ENCODE data around the gene UROC1. TPM values are rescaled to one million over a fixed set of nuclear protein-coding genes. Genes with fewer than 3 reads are reported as not detected.

The UROC1 gene
- total and polyA plus RNA-seq, 2 of the 13 experiments (the other 11 are each of a cell fraction or from before 2014, with no cell fraction given): 0.71 to 1.3 TPM

- TF ChIP-seq ARHGAP35 (CRISPR knock-in tag; IDR thresholded peaks at IDR 0.05; ENCODE audit: borderline replicate concordance): no peak
- TF ChIP-seq MTA3 (CRISPR knock-in tag; IDR thresholded peaks at IDR 0.05): no peak
- TF ChIP-seq ZNF207 (IDR thresholded peaks at IDR 0.05; ENCODE audit: borderline replicate concordance): no peak
- no peak for TF ChIP-seq ZNF704 (CRISPR knock-in tag; IDR thresholded peaks at IDR 0.05; ENCODE audit: borderline replicate concordance)
- TF ChIP-seq BORCS8-MEF2B (CRISPR knock-in tag; IDR thresholded peaks at IDR 0.05): no peak
- TF ChIP-seq JDP2 (CRISPR knock-in tag; IDR thresholded peaks at IDR 0.05; ENCODE audit: borderline replicate concordance): no peak
- TF ChIP-seq ZFP36 (IDR thresholded peaks at IDR 0.05; ENCODE audit: borderline replicate concordance, low read depth, low read length, partially characterized antibody): no peak
- TF ChIP-seq SMC3 (IDR thresholded peaks at IDR 0.05; ENCODE audit: low read length): no peak
- TF ChIP-seq ZNF878 (CRISPR knock-in tag; IDR thresholded peaks at IDR 0.05): no peak
- TF ChIP-seq ZNF737 (CRISPR knock-in tag; IDR thresholded peaks at IDR 0.05; ENCODE audit: borderline replicate concordance): 0 out of 2 replicates have a peak, but pooled peaks have one; percentile 40
- TF ChIP-seq PRDM4 (CRISPR knock-in tag; IDR thresholded peaks at IDR 0.05; ENCODE audit: borderline replicate concordance): no peak
- TF ChIP-seq ISX (CRISPR knock-in tag; conservative IDR thresholded peaks at IDR 0.05): no peak
- TF ChIP-seq MEIS2 (CRISPR knock-in tag; IDR thresholded peaks at IDR 0.05): 0 out of 2 replicates have a peak, but pooled peaks have one; percentile 28
- no peak for TF ChIP-seq GABPA (IDR thresholded peaks at IDR 0.05; ENCODE audit: low read depth, low read length)
- no peak for TF ChIP-seq GABPA (CRISPR knock-in tag; IDR thresholded peaks at IDR 0.05; ENCODE audit: low read depth)
- TF ChIP-seq EZH2 (conservative IDR thresholded peaks at IDR 0.05; ENCODE audit: low read depth, low read length): no peak
- no peak for TF ChIP-seq ZNF800 (CRISPR knock-in tag; IDR thresholded peaks at IDR 0.05)
- no peak for TF ChIP-seq TMF1 (CRISPR knock-in tag; IDR thresholded peaks at IDR 0.05; ENCODE audit: low read depth)
- TF ChIP-seq ERF (CRISPR knock-in tag; IDR thresholded peaks at IDR 0.05): no peak
- TF ChIP-seq ZNF251 (CRISPR knock-in tag; IDR thresholded peaks at IDR 0.05): no peak
- no peak for TF ChIP-seq TEAD2 (CRISPR knock-in tag; IDR thresholded peaks at IDR 0.05)
- no peak for TF ChIP-seq ZNF670 (CRISPR knock-in tag; IDR thresholded peaks at IDR 0.05; ENCODE audit: borderline replicate concordance)
- peak; percentile 70; the same call in 1 of the 2 replicates for TF ChIP-seq ZFP91 (CRISPR knock-in tag; IDR thresholded peaks at IDR 0.05; ENCODE audit: borderline replicate concordance)
Observed at GRCh38 chr3:126481808-126482502, 35.6 kb downstream of the UROC1 start (continued).
